Measurements from ENCODE around the gene ASB2.

Gene ASB2

GRCh38 chr14:93909429-93910128 is 66.8 kb downstream of the ASB2 start (continued):
- TF ChIP-seq KLF17 (tag by site-specific recombination; IDR thresholded peaks at IDR 0.05) (no peak), ZNF785 (tag by site-specific recombination; IDR thresholded peaks at IDR 0.05) (no peak)

GRCh38 chr14:93906341-93907329 is 69.7 kb downstream of the ASB2 start:
- Histone ChIP-seq H3K4me1 (ENCODE audit: control insufficient read depth, insufficient read depth, low read length) (no peaks in the 10 kb centered on the region), H3K9me3 (ENCODE audit: control insufficient read depth, insufficient read depth, low read depth, low read length) (no peaks in the 10 kb centered on the region), H3K27ac (ENCODE audit: extremely low read depth, low read depth, low read length) (no peak overlapping the region), H3K4me3 (ENCODE audit: low read depth, low read length) (no peak overlapping the region), H3K36me3 (ENCODE audit: control insufficient read depth in 2 of 2, insufficient read depth in 1 of 2, low read length in 2 of 2) (no peaks in the 10 kb centered on the region)
- POLR2A ChIA-PET: no interaction called here
- CTCF ChIA-PET: interaction anchor here (0.7 to 3.3 kb wide), 15 partner anchors 8 to 258 kb away, joined by 3 to 14 read pairs (median 4); partner anchors contain the start of gene FAM181A
- no peak for TF ChIP-seq ZNF266 (tag by site-specific recombination; IDR thresholded peaks at IDR 0.05; ENCODE audit: low read depth)
- no peak for TF ChIP-seq REST (tag by site-specific recombination; IDR thresholded peaks at IDR 0.05)
- no peak for TF ChIP-seq ZNF76 (tag by site-specific recombination; IDR thresholded peaks at IDR 0.05; ENCODE audit: borderline replicate concordance, low read depth)
- no peak for TF ChIP-seq HOXD13 (CRISPR knock-in tag; IDR thresholded peaks at IDR 0.05; ENCODE audit: borderline replicate concordance)
- peak; percentile 51 for TF ChIP-seq ZNF518A (tag by site-specific recombination; conservative IDR thresholded peaks at IDR 0.05; ENCODE audit: low read depth)
- no peak for TF ChIP-seq ZBTB20 (tag by site-specific recombination; IDR thresholded peaks at IDR 0.05)
- no peak for TF ChIP-seq ZNF704 (tag by site-specific recombination; IDR thresholded peaks at IDR 0.05)
- TF ChIP-seq ZNF513 (tag by site-specific recombination; IDR thresholded peaks at IDR 0.05): no peak
- TF ChIP-seq SCRT2 (tag by site-specific recombination; IDR thresholded peaks at IDR 0.05): no peak
- no peak for TF ChIP-seq ZSCAN23 (tag by site-specific recombination; IDR thresholded peaks at IDR 0.05)
- no peak for TF ChIP-seq ZNF335 (tag by site-specific recombination; conservative IDR thresholded peaks at IDR 0.05)
- no peak for TF ChIP-seq SP2 (tag by site-specific recombination; IDR thresholded peaks at IDR 0.05)
- TF ChIP-seq SETDB1 (IDR thresholded peaks at IDR 0.05; ENCODE audit: insufficient read length, low read length): no peak
- TF ChIP-seq ZNF341 (tag by site-specific recombination; IDR thresholded peaks at IDR 0.05; ENCODE audit: low read depth): no peak
- no peak for TF ChIP-seq ZNF837 (tag by site-specific recombination; IDR thresholded peaks at IDR 0.05)
- TF ChIP-seq ZNF112 (tag by site-specific recombination; IDR thresholded peaks at IDR 0.05): no peak
- TF ChIP-seq ZXDB (tag by site-specific recombination; IDR thresholded peaks at IDR 0.05): no peak
- no peak for TF ChIP-seq ZBTB8A (tag by site-specific recombination; IDR thresholded peaks at IDR 0.05)

Data from HEK293 (cell line).